GM13976 (cell line): ENCODE data around the gene UGGT1.

Experiments
- DNase-seq: peaks from one replicate; pipeline ENCODE4 v3.0.0; 2012; ENCODE audit warnings: low spot score
- in situ Hi-C: fragments of 300-500 bp; cut with MboI; formaldehyde crosslinking; loops from one replicate; pipeline ENCODE4 v1.12.0; 2022; ENCODE audit warnings: low sequenced_read_pairs, mixed read lengths, inconsistent platforms; ENCODE audit not compliant: unreplicated experiment
- TF ChIP-seq, protein P1 (sequence below): IDR thresholded peaks from 2 replicates; pipeline ENCODE4 v1.5.1; 2012; ENCODE audit warnings: borderline replicate concordance, mild to moderate bottlenecking; ENCODE audit not compliant: insufficient read depth; ENCODE audit errors: extremely low read depth, missing control alignments, control extremely low read depth

Gene UGGT1

DNA sequence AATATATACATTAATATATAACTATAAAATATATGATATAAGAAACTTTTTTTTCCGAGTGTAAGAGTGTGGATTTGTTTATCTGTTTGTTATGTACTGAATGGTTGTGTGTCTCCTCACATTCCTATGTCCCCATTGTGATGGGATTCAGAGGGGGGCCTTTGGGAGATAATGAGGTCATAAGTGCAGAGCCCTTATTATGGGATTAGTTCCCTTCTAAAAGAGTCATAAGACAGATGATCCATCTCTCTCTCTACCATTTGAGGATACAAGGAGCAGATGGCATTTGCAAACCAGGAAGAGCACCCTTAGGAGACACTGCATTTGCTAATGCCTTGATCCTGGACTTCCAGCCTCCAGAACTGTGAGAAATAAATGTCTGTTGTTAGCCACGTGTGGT lies 32.9 kb upstream of the UGGT1 start:
- DNase-seq: no peak
- TF ChIP-seq, protein P1, sequence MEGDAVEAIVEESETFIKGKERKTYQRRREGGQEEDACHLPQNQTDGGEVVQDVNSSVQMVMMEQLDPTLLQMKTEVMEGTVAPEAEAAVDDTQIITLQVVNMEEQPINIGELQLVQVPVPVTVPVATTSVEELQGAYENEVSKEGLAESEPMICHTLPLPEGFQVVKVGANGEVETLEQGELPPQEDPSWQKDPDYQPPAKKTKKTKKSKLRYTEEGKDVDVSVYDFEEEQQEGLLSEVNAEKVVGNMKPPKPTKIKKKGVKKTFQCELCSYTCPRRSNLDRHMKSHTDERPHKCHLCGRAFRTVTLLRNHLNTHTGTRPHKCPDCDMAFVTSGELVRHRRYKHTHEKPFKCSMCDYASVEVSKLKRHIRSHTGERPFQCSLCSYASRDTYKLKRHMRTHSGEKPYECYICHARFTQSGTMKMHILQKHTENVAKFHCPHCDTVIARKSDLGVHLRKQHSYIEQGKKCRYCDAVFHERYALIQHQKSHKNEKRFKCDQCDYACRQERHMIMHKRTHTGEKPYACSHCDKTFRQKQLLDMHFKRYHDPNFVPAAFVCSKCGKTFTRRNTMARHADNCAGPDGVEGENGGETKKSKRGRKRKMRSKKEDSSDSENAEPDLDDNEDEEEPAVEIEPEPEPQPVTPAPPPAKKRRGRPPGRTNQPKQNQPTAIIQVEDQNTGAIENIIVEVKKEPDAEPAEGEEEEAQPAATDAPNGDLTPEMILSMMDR: no peak
- in situ Hi-C loops: no loop called here

DNA sequence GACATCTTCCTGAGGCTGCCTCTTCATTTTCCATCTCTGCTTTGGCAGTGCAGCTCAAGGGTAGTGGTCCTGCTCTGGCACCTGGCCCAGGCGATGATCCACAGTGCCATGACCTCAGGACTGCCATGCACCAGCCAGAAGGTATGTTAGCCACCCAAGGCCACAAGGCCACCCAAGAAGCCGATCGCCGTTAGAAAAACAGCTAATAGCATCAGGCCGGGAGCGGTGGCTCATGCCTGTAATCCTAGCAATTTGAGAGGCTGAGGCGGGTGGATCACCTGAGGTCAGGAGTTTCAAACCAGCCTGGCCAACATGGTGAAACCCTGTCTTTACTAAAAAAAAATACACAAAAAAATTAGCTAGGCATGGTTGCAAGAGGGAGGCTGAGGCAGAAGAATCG lies 28.4 kb upstream of the UGGT1 start:
- no peak for DNase-seq
- in situ Hi-C loops: no loop called here
- TF ChIP-seq, protein P1: no peak

DNA sequence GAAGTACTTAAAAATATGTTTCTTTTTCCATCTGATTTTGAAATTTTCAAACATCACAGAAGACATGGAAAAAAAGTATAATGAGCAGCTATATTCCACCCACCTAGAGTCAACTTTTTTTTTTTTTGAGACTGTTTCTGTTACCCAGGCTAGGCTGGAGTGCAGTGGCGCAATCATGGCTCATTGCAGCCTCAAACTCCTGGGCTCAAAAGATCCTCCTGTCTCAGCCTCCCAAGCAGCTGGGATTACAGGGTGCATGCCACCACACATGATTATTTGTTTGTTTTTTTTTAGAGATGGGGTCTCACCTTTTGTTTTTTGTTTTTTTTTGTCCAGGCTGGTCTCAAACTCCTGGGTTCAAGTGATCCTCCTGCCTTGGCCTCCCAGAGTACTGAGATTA lies 26.6 kb upstream of the UGGT1 start:
- DNase-seq: no peak
- TF ChIP-seq, protein P1: no peak
- in situ Hi-C loops: no loop called here

DNA sequence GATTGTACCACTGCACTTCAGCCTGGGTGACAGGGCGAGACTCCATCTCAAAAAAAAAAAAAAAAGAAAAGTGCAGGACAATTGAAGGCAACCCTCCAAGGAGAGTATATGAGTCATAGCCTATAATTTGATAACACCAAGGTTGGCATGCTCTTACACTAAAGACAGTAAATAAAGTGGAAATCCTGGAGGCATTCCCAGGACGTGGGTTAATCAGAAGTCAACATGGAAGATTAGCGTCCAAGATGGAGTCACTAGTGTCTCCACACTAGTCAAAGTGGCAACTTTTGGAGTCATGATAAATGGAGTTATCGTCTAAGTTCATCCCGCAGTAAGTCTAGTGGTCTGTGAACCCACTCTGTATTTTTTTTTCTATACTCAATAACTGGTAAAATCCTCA lies 21.2 kb upstream of the UGGT1 start:
- in situ Hi-C loops: no loop called here
- TF ChIP-seq, protein P1: no peak
- DNase-seq: no peak

DNA sequence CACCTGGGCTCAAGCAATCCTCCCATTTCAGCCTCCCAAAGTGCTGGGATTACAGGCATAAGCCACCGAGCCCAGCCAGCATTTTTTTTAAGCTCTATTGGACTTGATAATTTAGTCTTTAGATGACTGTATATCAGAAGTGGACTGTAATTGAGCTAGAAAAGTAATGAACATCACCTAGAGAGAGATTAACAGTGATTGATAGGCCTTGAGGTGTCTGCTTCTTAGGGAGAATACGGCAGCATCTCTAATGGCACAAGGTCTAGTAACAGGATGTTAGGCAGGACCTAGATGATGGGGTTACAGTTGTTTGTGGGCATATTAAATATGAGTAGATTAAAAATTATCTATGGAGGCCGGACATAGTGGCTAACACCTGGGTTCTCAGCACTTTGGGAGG lies 17.7 kb upstream of the UGGT1 start:
- TF ChIP-seq, protein P1: no peak
- in situ Hi-C loops: no loop called here
- no peak for DNase-seq

DNA sequence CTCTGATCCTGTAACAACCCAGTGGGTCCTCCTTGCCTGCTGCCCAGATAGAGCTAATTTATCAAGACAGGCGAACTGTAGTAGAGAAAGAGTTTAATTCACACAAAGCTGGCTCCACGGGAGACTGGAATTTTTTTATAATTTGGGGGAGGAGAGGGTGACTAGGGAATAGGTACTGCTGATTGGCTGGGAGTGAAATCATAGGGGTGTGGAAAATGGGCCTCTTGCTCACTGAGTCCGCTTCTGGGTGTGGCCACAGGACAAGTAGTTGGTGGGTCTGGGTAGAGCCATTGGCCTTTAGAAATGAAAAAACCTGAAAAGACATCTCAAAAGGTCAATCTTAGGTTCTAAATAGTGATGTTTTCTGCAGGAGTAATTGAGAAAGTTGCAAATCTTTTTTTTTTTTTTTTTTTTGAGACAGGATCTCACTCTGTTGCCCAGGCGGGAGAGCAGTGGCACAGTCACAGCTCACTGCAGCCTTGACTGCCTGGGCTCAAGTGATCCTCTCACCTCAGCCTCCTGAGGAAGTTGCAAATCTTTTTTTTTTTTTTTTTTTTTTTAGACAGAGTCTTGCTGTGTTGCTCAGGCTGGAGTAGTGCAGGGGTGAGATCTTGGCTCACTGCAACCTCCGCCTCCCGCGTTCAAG lies 14.4 kb upstream of the UGGT1 start:
- no peak for DNase-seq
- in situ Hi-C loops: no loop called here
- TF ChIP-seq, protein P1: no peak
